ENCODE measurements around the gene PCA3.

The PCA3 gene

GRCh38 chr9:76810377-76810957 is 46.2 kb downstream of the PCA3 start:
- H2AFZ ChIP-seq (ENCODE audit: low read depth, low read length, severe bottlenecking): no peak overlapping the region
- H3K79me2 ChIP-seq (ENCODE audit: insufficient read depth, low read length): no peaks in the 10 kb centered on the region
- H3K27me3 ChIP-seq (ENCODE audit: low read length): no peaks in the 10 kb centered on the region
- no peak for TF ChIP-seq EZH2phosphoT487 (conservative IDR thresholded peaks at IDR 0.05; ENCODE audit: low read length)
- TF ChIP-seq, protein P1, sequence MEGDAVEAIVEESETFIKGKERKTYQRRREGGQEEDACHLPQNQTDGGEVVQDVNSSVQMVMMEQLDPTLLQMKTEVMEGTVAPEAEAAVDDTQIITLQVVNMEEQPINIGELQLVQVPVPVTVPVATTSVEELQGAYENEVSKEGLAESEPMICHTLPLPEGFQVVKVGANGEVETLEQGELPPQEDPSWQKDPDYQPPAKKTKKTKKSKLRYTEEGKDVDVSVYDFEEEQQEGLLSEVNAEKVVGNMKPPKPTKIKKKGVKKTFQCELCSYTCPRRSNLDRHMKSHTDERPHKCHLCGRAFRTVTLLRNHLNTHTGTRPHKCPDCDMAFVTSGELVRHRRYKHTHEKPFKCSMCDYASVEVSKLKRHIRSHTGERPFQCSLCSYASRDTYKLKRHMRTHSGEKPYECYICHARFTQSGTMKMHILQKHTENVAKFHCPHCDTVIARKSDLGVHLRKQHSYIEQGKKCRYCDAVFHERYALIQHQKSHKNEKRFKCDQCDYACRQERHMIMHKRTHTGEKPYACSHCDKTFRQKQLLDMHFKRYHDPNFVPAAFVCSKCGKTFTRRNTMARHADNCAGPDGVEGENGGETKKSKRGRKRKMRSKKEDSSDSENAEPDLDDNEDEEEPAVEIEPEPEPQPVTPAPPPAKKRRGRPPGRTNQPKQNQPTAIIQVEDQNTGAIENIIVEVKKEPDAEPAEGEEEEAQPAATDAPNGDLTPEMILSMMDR (IDR thresholded peaks at IDR 0.05; ENCODE audit: insufficient read depth, low read length, poor library complexity, severe bottlenecking): peak; percentile 52
- H3K9me2 ChIP-seq (replicated peaks; ENCODE audit: insufficient read depth, low read length): no peaks in the 10 kb centered on the region
- H3K36me3 ChIP-seq (ENCODE audit: low read length): no peaks in the 10 kb centered on the region
- H3K4me2 ChIP-seq (ENCODE audit: low read depth, low read length, poor library complexity, severe bottlenecking): no peak overlapping the region
- no peak overlapping the region for H3K9ac ChIP-seq (ENCODE audit: low read length)
- H3K27ac ChIP-seq (ENCODE audit: low read depth, low read length): no peak overlapping the region
- H3K4me3 ChIP-seq (ENCODE audit: insufficient read depth, low read length, poor library complexity, severe bottlenecking): no peak overlapping the region
- H4K20me1 ChIP-seq (ENCODE audit: low read depth, low read length): no peaks in the 10 kb centered on the region
- no peaks in the 10 kb centered on the region for H3F3A ChIP-seq (ENCODE audit: insufficient read depth)
- H3K9me3 ChIP-seq (ENCODE audit: insufficient read depth, low read length): no peaks in the 10 kb centered on the region

GRCh38 chr9:76812591-76812990 is 48.4 kb downstream of the PCA3 start:
- Histone ChIP-seq H3F3A (ENCODE audit: insufficient read depth) (no peaks in the 10 kb centered on the region), H3K9ac (ENCODE audit: low read length) (no peak overlapping the region), H3K27me3 (ENCODE audit: low read length) (peaks cover 2% of the 10 kb centered on the region; the same call in 1 of the 2 replicates), H2AFZ (ENCODE audit: low read depth, low read length, severe bottlenecking) (no peak overlapping the region), H3K9me3 (ENCODE audit: insufficient read depth, low read length) (no peaks in the 10 kb centered on the region), H3K4me3 (ENCODE audit: insufficient read depth, low read length, poor library complexity, severe bottlenecking) (no peak overlapping the region), H4K20me1 (ENCODE audit: low read depth, low read length) (no peaks in the 10 kb centered on the region), H3K79me2 (ENCODE audit: insufficient read depth, low read length) (no peaks in the 10 kb centered on the region), H3K27ac (ENCODE audit: low read depth, low read length) (no peak overlapping the region), H3K9me2 (replicated peaks; ENCODE audit: insufficient read depth, low read length) (no peaks in the 10 kb centered on the region), H3K4me2 (ENCODE audit: low read depth, low read length, poor library complexity, severe bottlenecking) (no peak overlapping the region), H3K36me3 (ENCODE audit: low read length) (no peaks in the 10 kb centered on the region)
- TF ChIP-seq EZH2phosphoT487 (conservative IDR thresholded peaks at IDR 0.05; ENCODE audit: low read length): no peak
- TF ChIP-seq, protein P1 (IDR thresholded peaks at IDR 0.05; ENCODE audit: insufficient read depth, low read length, poor library complexity, severe bottlenecking): no peak

DNA sequence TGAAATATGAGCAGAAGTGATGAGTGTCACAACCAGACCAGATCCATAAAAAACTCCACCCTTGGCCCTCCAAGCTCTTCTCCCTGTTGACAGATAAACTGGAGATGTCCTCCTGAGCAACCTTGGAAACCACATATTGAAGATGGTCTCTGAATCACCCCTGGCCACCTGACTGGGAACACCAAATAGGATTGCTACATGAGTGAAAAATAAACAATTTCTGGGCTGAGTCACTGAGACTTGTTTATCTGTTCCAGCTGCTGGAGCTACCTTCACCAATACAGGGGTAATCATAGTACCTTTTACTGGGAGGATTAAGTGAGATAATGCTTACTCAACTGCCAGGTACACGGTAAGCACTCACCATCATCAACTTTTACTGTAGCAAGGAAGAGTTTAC is 53.3 kb downstream of the PCA3 start:
- no peak overlapping the region for H3K27ac ChIP-seq (ENCODE audit: low read depth, low read length)
- H2AFZ ChIP-seq (ENCODE audit: low read depth, low read length, severe bottlenecking): no peak overlapping the region
- peaks cover 2% of the 10 kb centered on the region; the same call in 1 of the 2 replicates for H3K27me3 ChIP-seq (ENCODE audit: low read length)
- no peaks in the 10 kb centered on the region for H3K79me2 ChIP-seq (ENCODE audit: insufficient read depth, low read length)
- H3K4me2 ChIP-seq (ENCODE audit: low read depth, low read length, poor library complexity, severe bottlenecking): no peak overlapping the region
- no peaks in the 10 kb centered on the region for H3F3A ChIP-seq (ENCODE audit: insufficient read depth)
- no peaks in the 10 kb centered on the region for H3K36me3 ChIP-seq (ENCODE audit: low read length)
- no peaks in the 10 kb centered on the region for H4K20me1 ChIP-seq (ENCODE audit: low read depth, low read length)
- TF ChIP-seq EZH2phosphoT487 (conservative IDR thresholded peaks at IDR 0.05; ENCODE audit: low read length): no peak
- TF ChIP-seq, protein P1 (IDR thresholded peaks at IDR 0.05; ENCODE audit: insufficient read depth, low read length, poor library complexity, severe bottlenecking): no peak
- no peak overlapping the region for H3K4me3 ChIP-seq (ENCODE audit: insufficient read depth, low read length, poor library complexity, severe bottlenecking)
- H3K9me2 ChIP-seq (replicated peaks; ENCODE audit: insufficient read depth, low read length): no peaks in the 10 kb centered on the region
- H3K9ac ChIP-seq (ENCODE audit: low read length): no peak overlapping the region
- H3K9me3 ChIP-seq (ENCODE audit: insufficient read depth, low read length): no peaks in the 10 kb centered on the region

Measured in SU-DHL-6 (cell line).